Ectodermal cell (in vitro differentiated cells): Measurements from ENCODE around the gene PRM1. TPM values are rescaled to one million over a fixed set of nuclear protein-coding genes. Genes with fewer than 3 reads are reported as not detected.
A peak's percentile ranks its signal among the peaks of the same experiment; 100 is the strongest.

Experiments used
- H3K27ac ChIP-seq: 2 replicates; pipeline ENCODE4 v1.7.0; 2013; ENCODE audit warnings: mild to moderate bottlenecking, low read depth, low read length; ENCODE audit not compliant: insufficient read depth, poor library complexity, severe bottlenecking
- H3K27me3 ChIP-seq: 2 replicates; pipeline ENCODE4 v1.7.0; 2013; ENCODE audit warnings: mild to moderate bottlenecking, low read length; ENCODE audit not compliant: insufficient read depth, control insufficient read depth, poor library complexity, severe bottlenecking
- H3K36me3 ChIP-seq: one replicate; pipeline ENCODE4 v1.7.0; 2013; ENCODE audit warnings: low read length; ENCODE audit not compliant: control insufficient read depth, insufficient read depth
- H3K4me1 ChIP-seq: one replicate; pipeline ENCODE4 v1.7.0; 2013; ENCODE audit warnings: low read length; ENCODE audit not compliant: control insufficient read depth, insufficient read depth
- H3K4me3 ChIP-seq: 2 replicates; pipeline ENCODE4 v1.7.0; 2013; ENCODE audit warnings: low read depth, low read length, control low read depth; ENCODE audit not compliant: insufficient read depth
- H3K9me3 ChIP-seq: 2 replicates; pipeline ENCODE4 v1.7.0; 2013; ENCODE audit warnings: mild to moderate bottlenecking, low read length, moderate library complexity; ENCODE audit not compliant: control insufficient read depth
- WGBS, 2 experiments: methylation state at CpG; one replicate each; pipeline ENCODE4 v1.1.7; 2013; ENCODE audit warnings: missing lambda C conversion rate in 2 of 2; 5-methylcytosine and 5-hydroxymethylcytosine counted together
- polyA plus RNA-seq, 4 experiments: library from polyadenylated mRNA; stranded (reverse); fragments of 50-300 nt; gene quantifications; one replicate each; pipeline ENCODE4 v1.2.3, GENCODE V29; 2013

The PRM1 gene, protein sequence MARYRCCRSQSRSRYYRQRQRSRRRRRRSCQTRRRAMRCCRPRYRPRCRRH
- not detected for polyA plus RNA-seq (2013, experiment 1 of 4)
- polyA plus RNA-seq (2013, experiment 2 of 4): not detected
- polyA plus RNA-seq (2013, experiment 3 of 4): not detected
- polyA plus RNA-seq (2013, experiment 4 of 4): not detected

DNA sequence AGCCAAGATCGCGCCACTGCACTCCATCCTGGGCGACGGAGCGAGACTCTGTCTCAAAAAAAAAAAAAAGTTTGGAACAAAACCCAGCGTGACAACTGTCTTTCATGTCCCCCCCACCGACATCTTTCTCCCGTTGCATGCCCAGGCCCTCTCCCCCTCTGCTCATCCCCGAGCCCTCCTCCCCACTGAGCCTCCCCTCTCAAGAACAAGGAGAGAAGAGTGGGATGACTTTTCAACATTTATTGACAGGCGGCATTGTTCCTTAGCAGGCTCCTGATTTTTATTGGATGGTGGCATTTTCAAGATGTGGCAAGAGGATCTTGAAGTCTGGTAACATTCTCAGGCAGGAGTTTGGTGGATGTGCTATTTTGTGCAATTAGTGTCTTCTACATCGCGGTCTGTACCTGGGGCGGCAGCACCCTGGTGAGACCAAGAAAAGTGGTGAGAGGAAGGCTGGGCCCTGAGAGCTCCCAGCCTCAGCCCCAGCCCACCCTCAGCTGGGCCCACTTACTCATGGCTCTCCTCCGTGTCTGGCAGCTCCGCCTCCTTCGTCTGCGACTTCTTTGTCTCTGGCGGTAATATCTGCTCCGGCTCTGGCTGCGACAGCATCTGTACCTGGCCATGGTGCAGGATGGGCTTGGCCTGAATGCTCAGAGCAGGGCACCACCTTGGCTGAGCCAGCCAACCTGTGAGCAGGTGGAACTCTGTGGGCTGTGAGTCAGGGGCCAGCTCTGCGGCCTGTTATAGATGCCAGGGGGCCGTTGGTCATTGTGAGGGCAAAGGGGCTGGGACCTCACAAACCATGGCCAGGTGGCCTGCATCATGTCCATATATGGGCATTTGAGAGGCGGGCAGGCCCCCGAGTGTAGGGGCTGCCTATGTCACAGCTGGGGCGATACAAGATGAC, at the start of gene PRM1:
Gene PRM1 (minus strand): TSS at position 715 of the 907 bp plus-strand sequence. CDS start 92 bp downstream, at position 623.
- Histone ChIP-seq H3K27ac (no peak within 1 kb of the TSS), H3K4me1 (peaks cover 5% of the 10 kb centered on the region)
- 76 to 84% methylated on average over 24 to 25 of the region's 25 CpGs for WGBS, 2 experiments

DNA sequence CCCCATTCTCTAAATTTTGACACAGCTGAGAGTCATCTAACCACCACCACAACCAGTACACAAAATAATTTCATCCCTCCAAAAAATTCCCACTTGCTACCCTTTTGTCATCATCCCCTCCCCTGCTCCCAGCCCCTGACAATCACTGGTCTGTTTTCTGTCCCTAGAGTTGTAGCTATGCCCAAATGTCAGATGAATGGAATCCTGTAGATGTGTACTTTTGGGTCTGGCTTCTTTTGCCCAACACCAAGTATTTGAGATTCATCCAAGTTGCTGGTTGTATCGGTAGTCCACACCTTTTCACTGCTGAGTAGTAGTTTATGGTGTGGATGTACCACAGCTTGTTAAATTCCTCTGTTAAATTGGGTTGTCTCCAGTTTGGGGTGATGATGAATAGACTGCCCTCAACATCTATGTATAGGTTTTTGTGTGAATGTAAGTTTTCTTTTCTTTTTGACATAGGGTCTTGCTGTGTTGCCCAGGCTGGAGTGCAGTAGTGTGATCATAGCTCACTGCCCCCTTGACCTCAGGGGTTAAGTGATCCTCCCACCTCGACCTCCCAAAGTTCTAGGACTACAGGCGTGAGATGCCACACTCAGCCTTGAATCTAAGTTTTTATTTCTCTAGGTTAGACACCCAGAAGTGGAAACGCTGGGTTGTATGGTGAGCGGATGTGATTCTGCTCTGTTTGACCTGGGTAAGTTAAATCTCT, 49.6 kb upstream of the PRM1 start:
- Histone ChIP-seq H3K36me3 (no peaks in the 10 kb centered on the region), H3K9me3 (peaks cover 2% of the 10 kb centered on the region), H3K4me1 (peaks cover 17% of the 10 kb centered on the region), H3K27ac (no peak overlapping the region), H3K27me3 (no peaks in the 10 kb centered on the region), H3K4me3 (no peak overlapping the region)
- 95 to 97% methylated on average over 5 of the region's 5 CpGs for WGBS, 2 experiments

More for the DNA sequence above, at the start of gene PRM1:
- Histone ChIP-seq H3K27me3 (no peaks in the 10 kb centered on the region), H3K4me3 (no peak within 1 kb of the TSS), H3K36me3 (no peaks in the 10 kb centered on the region), H3K9me3 (no peaks in the 10 kb centered on the region)

DNA sequence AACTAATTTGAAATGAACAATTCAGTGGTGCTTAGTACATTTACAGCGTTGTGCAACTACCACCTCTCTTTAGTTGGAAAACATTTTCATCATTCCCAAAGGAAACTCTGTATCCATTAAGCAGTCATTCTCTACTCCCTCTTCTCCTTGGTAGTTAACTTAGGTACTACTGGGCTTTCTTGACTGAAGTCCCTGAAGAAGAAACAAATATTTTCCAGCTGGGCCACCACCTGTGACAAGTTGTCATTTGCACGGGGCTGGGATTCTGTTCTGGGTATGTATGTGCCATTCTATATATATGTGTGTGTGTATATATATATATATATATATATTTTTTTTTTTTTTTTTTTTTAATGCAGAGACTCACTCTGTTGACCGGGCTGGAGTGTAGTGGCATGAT, 48.8 kb upstream of the PRM1 start:
- Histone ChIP-seq H3K9me3 (peaks cover 2% of the 10 kb centered on the region), H3K27ac (peak overlapping the region; percentile 12), H3K27me3 (no peaks in the 10 kb centered on the region), H3K4me3 (no peak overlapping the region), H3K36me3 (no peaks in the 10 kb centered on the region), H3K4me1 (peaks cover 17% of the 10 kb centered on the region)
- 94 to 96% methylated on average over 2 of the region's 3 CpGs for WGBS, 2 experiments

DNA sequence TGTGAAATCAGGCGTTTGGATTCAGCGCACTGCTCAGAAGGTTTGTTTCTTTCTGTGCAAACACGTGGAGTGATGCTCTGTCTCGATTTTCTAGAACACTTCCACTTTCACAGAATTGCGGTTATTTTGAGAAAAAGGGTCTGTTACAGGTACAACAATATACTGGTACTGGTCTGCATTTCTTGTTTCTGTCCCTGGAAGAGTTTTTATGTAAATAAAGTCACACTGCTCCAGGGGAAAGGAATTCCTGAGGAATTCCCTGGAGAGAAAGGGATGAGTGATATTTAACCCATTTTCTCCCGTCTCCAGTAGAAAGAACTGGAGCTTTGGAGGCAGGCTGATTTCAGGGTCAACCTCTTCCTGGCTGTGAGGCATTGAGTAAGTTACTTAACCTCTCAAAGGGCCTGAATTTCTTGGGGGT, 48.0 kb upstream of the PRM1 start:
- Histone ChIP-seq H3K4me1 (peaks cover 17% of the 10 kb centered on the region), H3K4me3 (peak overlapping the region; percentile 12), H3K27ac (peak overlapping the region; percentile 90), H3K9me3 (peaks cover 2% of the 10 kb centered on the region), H3K36me3 (no peaks in the 10 kb centered on the region), H3K27me3 (no peaks in the 10 kb centered on the region)
- 3 to 5% methylated on average over 6 of the region's 6 CpGs for WGBS, 2 experiments

DNA sequence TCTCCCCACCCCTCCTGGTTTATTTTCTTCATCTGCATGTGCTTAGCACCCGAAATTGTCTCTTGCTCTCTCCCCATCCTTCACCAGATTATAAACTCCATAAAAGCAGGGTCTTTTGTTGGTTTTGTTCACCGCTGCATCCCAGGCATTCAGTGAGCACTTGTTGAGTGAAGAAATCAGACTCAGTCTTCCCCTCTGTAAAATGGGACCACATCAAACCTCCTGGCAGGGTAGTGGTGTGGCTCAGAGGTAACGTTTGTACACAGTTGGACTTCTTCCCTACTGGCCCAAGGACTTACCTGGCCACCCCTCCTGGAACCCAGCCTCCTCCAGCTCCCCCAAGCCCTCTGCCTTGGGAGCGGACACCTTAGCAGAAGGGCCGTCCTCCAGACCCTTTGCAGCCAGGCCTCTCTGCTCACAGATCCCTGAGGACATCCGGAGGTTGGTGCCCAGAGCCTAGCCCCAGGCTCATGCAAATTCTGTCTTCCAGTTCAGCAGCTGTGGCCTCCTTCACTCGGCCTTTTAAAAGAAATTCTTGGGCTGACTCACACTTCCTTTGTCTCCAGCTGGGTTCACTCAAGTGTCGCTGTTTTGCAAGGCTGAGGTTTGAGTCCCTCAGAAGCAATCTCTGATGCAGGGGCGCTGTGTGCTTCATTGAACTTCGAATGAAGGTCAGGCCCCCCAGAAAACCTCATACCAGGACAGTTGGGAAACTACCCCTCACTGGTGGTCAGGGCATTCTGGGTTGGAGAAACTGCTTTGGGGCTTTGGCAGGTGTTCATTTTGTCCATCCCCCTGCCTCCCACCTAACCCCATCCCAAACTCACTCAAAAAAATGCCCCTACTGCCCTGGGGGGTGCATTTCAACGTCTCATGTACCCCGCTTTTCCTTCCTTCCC, 47.3 kb upstream of the PRM1 start:
- Histone ChIP-seq H3K36me3 (no peaks in the 10 kb centered on the region), H3K9me3 (peaks cover 2% of the 10 kb centered on the region), H3K4me1 (peaks cover 17% of the 10 kb centered on the region), H3K4me3 (peak overlapping the region; percentile 12), H3K27ac (peak overlapping the region; percentile 90), H3K27me3 (no peaks in the 10 kb centered on the region)
- 18 to 25% methylated on average over 12 of the region's 12 CpGs for WGBS, 2 experiments

DNA sequence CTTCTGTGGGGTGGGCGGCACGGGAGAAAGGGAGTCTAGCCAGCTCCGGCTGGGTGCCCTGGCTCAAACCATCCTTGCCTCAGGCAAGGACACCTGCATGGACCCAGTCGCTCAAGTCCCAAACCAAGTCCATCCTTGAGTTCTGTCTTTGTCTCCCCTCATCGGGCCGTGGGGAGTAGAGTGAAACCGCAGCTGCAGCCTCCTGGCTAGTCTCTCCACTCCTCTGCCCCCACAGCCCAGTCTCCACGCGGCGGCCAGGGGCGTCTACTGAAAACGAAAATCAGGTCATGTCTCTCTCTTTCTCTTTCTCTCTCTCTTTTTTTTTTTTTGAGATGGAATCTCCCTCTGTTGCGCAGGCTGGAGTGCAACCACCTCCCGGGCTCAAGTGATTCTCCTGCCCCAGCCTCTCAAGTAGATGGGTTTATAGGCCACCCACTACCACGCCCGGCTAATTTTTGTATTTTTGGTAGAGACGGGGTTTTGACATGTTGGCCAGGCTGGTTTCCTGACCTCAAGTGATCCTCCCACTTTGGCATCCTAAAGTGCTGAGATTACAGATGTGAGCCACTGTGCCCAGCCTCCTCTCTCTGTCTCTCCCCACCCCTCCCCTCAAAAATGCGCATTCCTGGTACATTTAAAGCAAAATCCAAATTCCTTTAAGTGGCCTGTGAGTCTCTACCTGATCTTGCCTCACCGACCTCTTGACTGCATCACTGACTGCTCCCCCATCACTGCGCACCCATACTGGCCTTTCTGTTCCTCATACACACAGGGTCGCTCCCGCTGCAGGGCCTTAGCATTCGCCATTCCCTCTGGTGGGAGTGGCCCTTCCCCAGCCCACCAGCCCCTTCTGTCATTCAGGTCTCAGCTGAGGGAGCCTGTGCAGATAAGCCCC, 46.4 kb upstream of the PRM1 start:
- Histone ChIP-seq H3K4me3 (no peak overlapping the region), H3K27ac (no peak overlapping the region), H3K36me3 (no peaks in the 10 kb centered on the region), H3K4me1 (peaks cover 17% of the 10 kb centered on the region), H3K9me3 (peaks cover 2% of the 10 kb centered on the region), H3K27me3 (no peaks in the 10 kb centered on the region)
- 83 to 85% methylated on average over 23 of the region's 23 CpGs for WGBS, 2 experiments

DNA sequence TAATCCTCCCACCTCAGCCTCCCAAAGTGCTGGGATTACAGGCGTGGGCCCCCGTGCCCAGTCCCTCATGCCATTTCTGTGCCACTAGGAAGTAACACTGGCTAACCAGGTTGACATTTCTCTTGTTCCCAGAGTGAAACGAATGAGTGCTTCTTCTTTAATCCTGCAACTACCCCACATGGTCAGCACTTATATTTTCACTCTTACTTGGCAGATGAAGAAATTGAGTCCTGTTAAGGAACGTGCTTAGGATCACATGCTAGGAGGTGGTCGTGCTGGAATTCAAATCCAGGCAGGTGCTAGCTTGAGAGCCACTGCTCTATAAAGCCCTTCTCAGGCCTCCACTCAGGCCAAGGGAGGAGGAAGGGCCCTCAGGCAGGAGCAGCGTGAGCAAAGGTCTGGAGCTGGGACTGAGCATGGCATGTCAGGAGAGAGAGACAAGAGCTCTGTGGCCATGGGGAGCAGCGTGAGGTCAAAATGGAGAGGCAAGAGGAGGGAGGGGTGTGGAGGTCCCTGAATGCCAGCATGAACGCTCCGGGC, 45.7 kb upstream of the PRM1 start:
- Histone ChIP-seq H3K36me3 (no peaks in the 10 kb centered on the region), H3K4me3 (no peak overlapping the region), H3K4me1 (peaks cover 17% of the 10 kb centered on the region), H3K27ac (no peak overlapping the region), H3K9me3 (peaks cover 2% of the 10 kb centered on the region), H3K27me3 (no peaks in the 10 kb centered on the region)
- WGBS, 2 experiments: 91 to 92% methylated on average over 9 of the region's 9 CpGs

DNA sequence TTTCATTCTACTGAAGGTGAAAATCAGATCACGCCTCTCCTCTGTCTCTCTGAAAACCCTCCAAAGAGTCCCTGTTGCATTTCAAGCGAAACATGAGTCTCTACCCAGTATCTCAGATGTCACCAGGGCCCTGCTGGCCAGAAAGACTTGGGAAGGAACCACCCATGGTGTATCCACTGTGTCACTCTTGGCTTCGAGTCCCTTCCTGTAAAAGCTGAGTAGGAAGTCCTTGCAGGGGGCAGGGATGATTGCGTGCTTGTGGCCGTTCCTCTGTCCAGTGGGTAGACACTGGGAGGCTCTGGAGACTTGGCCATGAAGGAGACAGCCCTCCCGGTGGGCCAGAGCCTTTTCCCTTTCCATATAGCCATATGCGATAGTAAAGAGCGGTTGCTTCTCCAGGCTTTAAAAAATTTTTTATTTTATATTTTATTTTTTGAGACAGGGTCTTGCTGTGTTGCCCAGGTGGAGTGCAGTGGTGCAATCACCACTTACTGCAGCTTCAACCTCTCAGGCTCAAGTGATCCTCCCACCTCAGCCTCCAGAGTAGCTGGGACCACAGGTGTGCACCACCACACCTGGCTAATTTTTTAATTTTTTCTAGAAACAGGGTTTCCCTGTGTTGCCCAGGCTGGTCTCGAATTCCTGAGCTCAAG, 45.1 kb upstream of the PRM1 start:
- no peak overlapping the region for H3K27ac ChIP-seq
- no peaks in the 10 kb centered on the region for H3K36me3 ChIP-seq
- no peak overlapping the region for H3K4me3 ChIP-seq
- no peaks in the 10 kb centered on the region for H3K27me3 ChIP-seq
- WGBS, 2 experiments: 86 to 89% methylated on average over 7 of the region's 9 CpGs
- H3K9me3 ChIP-seq: peaks cover 2% of the 10 kb centered on the region
- H3K4me1 ChIP-seq: peaks cover 17% of the 10 kb centered on the region
